ENCODE data around the gene C11orf68.
A peak's percentile ranks its signal among the peaks of the same experiment; 100 is the strongest.

The C11orf68 gene

GRCh38 chr11:65900125-65900898 is 18.6 kb downstream of the C11orf68 start, which contains the start of gene FOSL1:
TSS of gene FOSL1 (minus strand) at chr11:65900388. CDS start at chr11:65900339, 49 bp downstream.
- Histone ChIP-seq H3K9me3 (ENCODE audit: low read depth, low read length) (no peaks in the 10 kb centered on the region), H3K36me3 (ENCODE audit: insufficient read depth, low read length) (no peaks in the 10 kb centered on the region), H3K27ac (no peak within 1 kb of the TSS), H3K9ac (ENCODE audit: insufficient read length) (peak within 1 kb of the TSS; percentile 28), H3K4me3 (peak within 1 kb of the TSS; percentile 83)
- DNase-seq (ENCODE audit: low read depth, low spot score) = no peak
- TF ChIP-seq EZH2 (IDR thresholded peaks at IDR 0.05) = no peak

- H3K9ac ChIP-seq (ENCODE audit: insufficient read length) = no peak overlapping the region
These were observed 19.3 kb downstream of the C11orf68 start for GRCh38 chr11:65899356-65900124.

GRCh38 chr11:65898656-65899355 is 20.1 kb downstream of the C11orf68 start:
- H3K9ac ChIP-seq (ENCODE audit: insufficient read length) = no peak overlapping the region
- no peak for TF ChIP-seq EZH2 (IDR thresholded peaks at IDR 0.05)
- no peak for TF ChIP-seq POLR2AphosphoS5 (IDR thresholded peaks at IDR 0.05; ENCODE audit: borderline replicate concordance, low read depth, low read length)
- no peak for TF ChIP-seq FOXP2 (optimal IDR thresholded peaks at IDR 0.05; ENCODE audit: control extremely low read depth, extremely low read length, insufficient read depth)
- DNase-seq (ENCODE audit: low read depth, low spot score) = no peak
- H3K27ac ChIP-seq = no peak overlapping the region
- H3K4me3 ChIP-seq = no peak overlapping the region
- H3K36me3 ChIP-seq (ENCODE audit: insufficient read depth, low read length) = no peaks in the 10 kb centered on the region
- H3K9me3 ChIP-seq (ENCODE audit: low read depth, low read length) = no peaks in the 10 kb centered on the region

More at GRCh38 chr11:65899356-65900124, 19.3 kb downstream of the C11orf68 start:
- TF ChIP-seq POLR2AphosphoS5 (IDR thresholded peaks at IDR 0.05; ENCODE audit: borderline replicate concordance, low read depth, low read length) (no peak), FOXP2 (optimal IDR thresholded peaks at IDR 0.05; ENCODE audit: control extremely low read depth, extremely low read length, insufficient read depth) (no peak), EZH2 (IDR thresholded peaks at IDR 0.05) (no peak)
- Histone ChIP-seq H3K27ac (no peak overlapping the region), H3K9me3 (ENCODE audit: low read depth, low read length) (no peaks in the 10 kb centered on the region), H3K4me3 (peak overlapping the region; percentile 83), H3K36me3 (ENCODE audit: insufficient read depth, low read length) (no peaks in the 10 kb centered on the region)
- no peak for DNase-seq (ENCODE audit: low read depth, low spot score)

- TF ChIP-seq FOXP2 (optimal IDR thresholded peaks at IDR 0.05; ENCODE audit: control extremely low read depth, extremely low read length, insufficient read depth) (no peak), EZH2 (IDR thresholded peaks at IDR 0.05) (no peak), POLR2AphosphoS5 (IDR thresholded peaks at IDR 0.05; ENCODE audit: borderline replicate concordance, low read depth, low read length) (no peak)
- H3K4me3 ChIP-seq = no peak overlapping the region
- H3K36me3 ChIP-seq (ENCODE audit: insufficient read depth, low read length) = no peaks in the 10 kb centered on the region
- H3K9me3 ChIP-seq (ENCODE audit: low read depth, low read length) = no peaks in the 10 kb centered on the region
- H3K27ac ChIP-seq = no peak overlapping the region
- DNase-seq (ENCODE audit: low read depth, low spot score) = no peak
- no peak overlapping the region for H3K9ac ChIP-seq (ENCODE audit: insufficient read length)
These were observed 21.8 kb downstream of the C11orf68 start for GRCh38 chr11:65897020-65897471.

GRCh38 chr11:65896034-65896999 is 22.5 kb downstream of the C11orf68 start:
- DNase-seq (ENCODE audit: low read depth, low spot score) = no peak
- Histone ChIP-seq H3K9me3 (ENCODE audit: low read depth, low read length) (no peaks in the 10 kb centered on the region), H3K36me3 (ENCODE audit: insufficient read depth, low read length) (no peaks in the 10 kb centered on the region), H3K4me3 (no peak overlapping the region), H3K27ac (no peak overlapping the region), H3K9ac (ENCODE audit: insufficient read length) (no peak overlapping the region)
- TF ChIP-seq POLR2AphosphoS5 (IDR thresholded peaks at IDR 0.05; ENCODE audit: borderline replicate concordance, low read depth, low read length) (no peak), FOXP2 (optimal IDR thresholded peaks at IDR 0.05; ENCODE audit: control extremely low read depth, extremely low read length, insufficient read depth) (no peak), EZH2 (IDR thresholded peaks at IDR 0.05) (no peak)

GRCh38 chr11:65895482-65895981 is 23.3 kb downstream of the C11orf68 start:
- Histone ChIP-seq H3K27ac (no peak overlapping the region), H3K9ac (ENCODE audit: insufficient read length) (no peak overlapping the region), H3K9me3 (ENCODE audit: low read depth, low read length) (no peaks in the 10 kb centered on the region), H3K36me3 (ENCODE audit: insufficient read depth, low read length) (no peaks in the 10 kb centered on the region), H3K4me3 (no peak overlapping the region)
- no peak for TF ChIP-seq FOXP2 (optimal IDR thresholded peaks at IDR 0.05; ENCODE audit: control extremely low read depth, extremely low read length, insufficient read depth)
- DNase-seq (ENCODE audit: low read depth, low spot score) = no peak

GRCh38 chr11:65894034-65894591 is 24.7 kb downstream of the C11orf68 start:
- no peak overlapping the region for H3K9ac ChIP-seq (ENCODE audit: insufficient read length)
- no peaks in the 10 kb centered on the region for H3K36me3 ChIP-seq (ENCODE audit: insufficient read depth, low read length)
- DNase-seq (ENCODE audit: low read depth, low spot score) = no peak

More at GRCh38 chr11:65894034-65894591, 24.7 kb downstream of the C11orf68 start:
- 0 out of 2 replicates have a peak overlapping the region, but pooled peaks have one; percentile 67 for H3K27ac ChIP-seq
- no peak overlapping the region for H3K4me3 ChIP-seq
- TF ChIP-seq FOXP2 (optimal IDR thresholded peaks at IDR 0.05; ENCODE audit: control extremely low read depth, extremely low read length, insufficient read depth) (no peak), EZH2 (IDR thresholded peaks at IDR 0.05) (no peak), POLR2AphosphoS5 (IDR thresholded peaks at IDR 0.05; ENCODE audit: borderline replicate concordance, low read depth, low read length) (no peak)
- no peaks in the 10 kb centered on the region for H3K9me3 ChIP-seq (ENCODE audit: low read depth, low read length)
